ENCODE data around the gene LRCH1.

LRCH1 gene

DNA sequence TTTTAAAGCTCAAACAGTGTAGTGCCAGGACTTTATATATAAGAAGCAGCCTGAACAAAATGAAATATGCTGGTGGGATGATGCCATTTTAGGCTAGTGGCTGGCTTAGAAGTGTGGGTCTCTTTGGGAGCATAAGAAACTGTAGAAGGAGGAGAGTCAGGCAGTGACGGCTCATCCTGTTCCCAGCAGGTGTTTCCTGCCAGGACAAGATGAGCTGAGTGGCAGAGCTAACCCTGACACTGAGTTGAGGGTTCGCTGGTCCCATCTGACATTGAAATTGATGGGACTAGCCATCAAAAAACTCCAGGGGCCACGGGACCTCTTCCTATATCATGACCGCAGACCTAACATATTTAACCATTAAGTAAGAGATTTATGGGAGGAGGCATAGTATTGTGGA is 192.7 kb downstream of the LRCH1 start:
- no peak for DNase-seq (ENCODE audit: low read depth)
- H3K4me3 ChIP-seq (ENCODE audit: low read depth, low read length) = no peak overlapping the region
- TF ChIP-seq, protein P1, sequence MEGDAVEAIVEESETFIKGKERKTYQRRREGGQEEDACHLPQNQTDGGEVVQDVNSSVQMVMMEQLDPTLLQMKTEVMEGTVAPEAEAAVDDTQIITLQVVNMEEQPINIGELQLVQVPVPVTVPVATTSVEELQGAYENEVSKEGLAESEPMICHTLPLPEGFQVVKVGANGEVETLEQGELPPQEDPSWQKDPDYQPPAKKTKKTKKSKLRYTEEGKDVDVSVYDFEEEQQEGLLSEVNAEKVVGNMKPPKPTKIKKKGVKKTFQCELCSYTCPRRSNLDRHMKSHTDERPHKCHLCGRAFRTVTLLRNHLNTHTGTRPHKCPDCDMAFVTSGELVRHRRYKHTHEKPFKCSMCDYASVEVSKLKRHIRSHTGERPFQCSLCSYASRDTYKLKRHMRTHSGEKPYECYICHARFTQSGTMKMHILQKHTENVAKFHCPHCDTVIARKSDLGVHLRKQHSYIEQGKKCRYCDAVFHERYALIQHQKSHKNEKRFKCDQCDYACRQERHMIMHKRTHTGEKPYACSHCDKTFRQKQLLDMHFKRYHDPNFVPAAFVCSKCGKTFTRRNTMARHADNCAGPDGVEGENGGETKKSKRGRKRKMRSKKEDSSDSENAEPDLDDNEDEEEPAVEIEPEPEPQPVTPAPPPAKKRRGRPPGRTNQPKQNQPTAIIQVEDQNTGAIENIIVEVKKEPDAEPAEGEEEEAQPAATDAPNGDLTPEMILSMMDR (IDR thresholded peaks at IDR 0.05; ENCODE audit: control insufficient read depth, extremely low read depth, insufficient read depth) = no peak

DNA sequence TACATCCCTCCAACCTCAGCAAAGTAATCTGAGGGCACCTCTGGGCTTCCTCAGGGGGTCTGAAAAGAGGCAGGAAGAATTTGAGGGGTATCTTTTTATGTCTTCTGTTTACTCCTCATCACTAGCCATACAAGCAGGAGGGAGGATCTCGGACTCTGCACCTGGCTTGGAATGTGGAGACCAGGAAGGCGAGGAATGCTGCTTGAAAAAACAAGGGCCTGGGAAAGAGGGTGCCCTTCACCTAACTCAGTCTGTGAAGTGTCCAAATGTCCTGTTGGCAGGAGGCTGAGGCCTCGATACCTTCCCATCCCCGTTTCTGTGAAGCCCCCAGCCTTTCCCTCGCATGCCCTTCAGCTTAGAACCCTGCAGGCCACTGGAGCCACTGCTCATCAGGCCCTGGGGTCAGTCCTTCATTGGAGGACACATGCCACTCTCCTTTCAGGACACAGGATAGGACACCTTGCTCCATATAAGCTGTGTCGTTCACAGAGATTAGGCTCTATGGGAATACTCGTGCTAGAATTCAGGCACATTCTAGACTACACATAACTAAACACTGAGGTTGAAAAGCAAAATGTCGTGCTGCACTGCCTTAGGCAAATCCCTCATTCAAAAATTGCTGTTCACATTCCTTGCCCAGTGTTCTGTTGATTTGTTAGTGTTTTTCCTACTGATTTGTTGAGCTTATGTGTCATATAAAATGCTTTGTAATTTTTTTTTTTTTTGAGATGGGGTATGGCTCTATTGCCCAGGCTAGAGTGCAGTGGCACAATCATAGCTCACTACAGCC is 194.3 kb downstream of the LRCH1 start:
- DNase-seq (ENCODE audit: low read depth) = no peak
- TF ChIP-seq, protein P1 (IDR thresholded peaks at IDR 0.05; ENCODE audit: control insufficient read depth, extremely low read depth, insufficient read depth) = no peak
- no peak overlapping the region for H3K4me3 ChIP-seq (ENCODE audit: low read depth, low read length)

DNA sequence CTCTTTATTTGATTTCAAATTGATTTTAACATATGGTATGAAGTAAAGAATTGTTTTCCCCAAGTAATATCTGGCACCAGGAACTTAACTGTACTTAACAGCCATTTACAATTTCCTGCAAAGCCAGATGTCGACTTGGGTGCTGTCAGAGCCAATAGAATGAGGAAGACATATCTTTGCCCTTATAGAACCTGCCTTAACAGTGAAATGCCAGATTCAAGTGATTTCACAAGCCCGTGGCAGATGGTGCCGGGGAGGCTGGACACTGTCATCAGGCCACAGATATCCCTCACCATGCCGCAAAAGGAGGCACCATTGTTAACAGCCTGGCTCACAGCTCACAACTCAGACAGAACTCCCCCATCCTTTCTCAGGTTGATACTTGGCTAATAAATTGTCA is 195.3 kb downstream of the LRCH1 start:
- DNase-seq (ENCODE audit: low read depth) = no peak
- H3K4me3 ChIP-seq (ENCODE audit: low read depth, low read length) = no peak overlapping the region
- TF ChIP-seq, protein P1 (IDR thresholded peaks at IDR 0.05; ENCODE audit: control insufficient read depth, extremely low read depth, insufficient read depth) = no peak

DNA sequence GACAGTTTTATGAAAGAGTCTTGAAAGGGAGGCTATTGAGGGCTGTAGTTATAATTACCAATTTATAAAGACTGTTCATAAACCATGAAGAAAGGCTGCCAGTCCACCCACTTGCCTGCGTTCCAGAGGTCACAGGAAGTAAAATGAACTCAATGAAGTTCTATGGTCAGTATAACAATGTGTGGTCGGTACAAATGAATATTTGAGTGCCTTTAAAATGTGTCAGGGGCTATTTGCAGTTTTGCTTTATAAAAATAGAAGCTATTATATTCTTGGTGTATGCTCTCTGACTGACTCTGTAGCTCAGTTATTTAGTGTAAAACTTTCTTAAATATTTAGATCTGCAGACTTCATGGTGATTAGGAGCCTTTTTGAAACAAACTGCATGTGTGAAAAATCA is 197.0 kb downstream of the LRCH1 start:
- no peak overlapping the region for H3K4me3 ChIP-seq (ENCODE audit: low read depth, low read length)
- TF ChIP-seq, protein P1 (IDR thresholded peaks at IDR 0.05; ENCODE audit: control insufficient read depth, extremely low read depth, insufficient read depth) = no peak
- DNase-seq (ENCODE audit: low read depth) = no peak

DNA sequence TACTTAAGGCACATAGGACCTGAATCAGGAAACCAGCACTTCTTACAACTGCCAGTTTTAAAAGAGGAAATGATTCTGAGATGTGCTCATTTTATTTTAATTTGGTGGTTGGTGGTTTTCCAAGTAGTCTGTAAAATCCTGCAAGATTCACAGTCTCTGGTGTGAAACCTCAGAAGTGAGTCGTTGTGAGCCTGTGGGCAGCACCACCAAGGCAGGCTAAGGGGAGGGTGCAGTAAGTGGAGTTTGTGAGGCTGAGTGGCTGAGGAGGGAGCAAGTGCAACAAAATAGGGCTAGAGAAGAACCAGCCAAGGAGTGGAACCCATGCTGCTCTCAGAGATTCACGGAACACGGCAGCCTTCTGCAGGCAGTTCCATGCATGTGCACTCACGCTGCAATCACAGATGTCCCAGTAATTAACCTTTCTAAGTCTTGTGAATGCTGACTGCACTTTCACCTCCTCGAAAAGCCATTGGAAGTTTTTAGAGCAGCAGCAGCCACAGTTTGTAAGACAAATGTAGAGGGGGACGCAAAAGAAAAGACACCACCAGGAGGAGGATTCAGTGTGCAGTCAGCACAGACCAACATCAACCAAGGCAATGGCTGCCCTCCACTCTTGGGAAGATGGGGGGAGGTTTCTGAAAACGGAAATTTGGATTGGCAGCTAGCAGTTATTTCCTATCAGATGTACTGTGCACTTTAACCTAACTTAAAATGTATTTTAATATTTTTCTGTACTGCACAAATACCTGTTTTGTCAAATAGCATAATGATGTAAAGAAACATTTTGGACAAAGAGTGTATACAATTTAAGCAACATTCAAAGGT is 199.1 kb downstream of the LRCH1 start:
- DNase-seq (ENCODE audit: low read depth) = no peak
- TF ChIP-seq, protein P1 (IDR thresholded peaks at IDR 0.05; ENCODE audit: control insufficient read depth, extremely low read depth, insufficient read depth) = no peak
- no peak overlapping the region for H3K4me3 ChIP-seq (ENCODE audit: low read depth, low read length)

DNA sequence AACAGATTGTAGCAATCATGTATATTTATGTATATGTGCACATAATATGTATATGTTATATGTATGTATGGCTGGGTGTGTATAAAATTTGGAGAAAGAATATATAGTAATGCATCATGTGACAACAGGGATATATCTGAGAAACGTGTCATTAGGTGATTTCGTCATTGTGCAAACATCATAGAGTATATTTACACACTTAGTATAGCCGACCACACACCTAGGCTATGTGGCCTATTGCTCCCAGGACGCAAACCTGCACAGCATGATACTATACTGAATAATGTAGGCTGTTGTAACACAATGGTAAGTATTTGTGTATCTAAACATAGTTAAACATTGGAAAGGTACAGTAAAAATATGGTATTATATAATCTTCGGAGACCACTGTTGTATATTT is 200.2 kb downstream of the LRCH1 start:
- no peak overlapping the region for H3K4me3 ChIP-seq (ENCODE audit: low read depth, low read length)
- DNase-seq (ENCODE audit: low read depth) = no peak
- TF ChIP-seq, protein P1 (IDR thresholded peaks at IDR 0.05; ENCODE audit: control insufficient read depth, extremely low read depth, insufficient read depth) = no peak

Data from LNCaP clone FGC (cell line).